Trophoblast cell (in vitro differentiated cells and primary cell): ENCODE results near the gene SELPLG.

ENCODE experiments used
- DNase-seq, 2 donors: peaks; one replicate each; pipeline ENCODE4 v3.0.0-alpha.2; 2016
- H2AFZ ChIP-seq: 2 replicates; pipeline ENCODE4 v1.6.1; 2013; ENCODE audit warnings: low read length, moderate library complexity, mild to moderate bottlenecking; ENCODE audit not compliant: insufficient read depth, poor library complexity
- H2AK5ac ChIP-seq: 2 replicates; pipeline ENCODE4 v1.6.1; 2013; ENCODE audit warnings: mild to moderate bottlenecking, low read length
- H2BK120ac ChIP-seq: 2 replicates; pipeline ENCODE4 v1.6.1; 2013; ENCODE audit warnings: low read length, mild to moderate bottlenecking, moderate library complexity; ENCODE audit not compliant: insufficient read depth, poor library complexity
- H2BK12ac ChIP-seq: 2 replicates; pipeline ENCODE4 v1.6.1; 2013; ENCODE audit warnings: mild to moderate bottlenecking, low read length, moderate library complexity
- H2BK5ac ChIP-seq: 2 replicates; pipeline ENCODE4 v1.6.1; 2013; ENCODE audit warnings: low read length, low read depth, moderate library complexity, mild to moderate bottlenecking; ENCODE audit not compliant: poor library complexity
- H3K14ac ChIP-seq: 2 replicates; pipeline ENCODE4 v1.6.1; 2013; ENCODE audit warnings: mild to moderate bottlenecking, low read length
- H3K18ac ChIP-seq: 2 replicates; pipeline ENCODE4 v1.6.1; 2013; ENCODE audit warnings: mild to moderate bottlenecking, low read length
- H3K23ac ChIP-seq: 2 replicates; pipeline ENCODE4 v1.6.1; 2013; ENCODE audit warnings: low read length
- H3K27ac ChIP-seq: 2 replicates; pipeline ENCODE4 v1.5.1; 2013; ENCODE audit warnings: low read depth, mild to moderate bottlenecking, inconsistent platforms, low read length, moderate library complexity
- H3K27me3 ChIP-seq: 2 replicates; pipeline ENCODE4 v1.6.1; 2013; ENCODE audit warnings: inconsistent platforms, mild to moderate bottlenecking, low read length, moderate library complexity; ENCODE audit not compliant: insufficient read depth
- H3K36me3 ChIP-seq, 2 experiments: 1 replicate in 1 of 2; 2 replicates in 1 of 2; pipeline ENCODE4 v1.6.1; 2013; ENCODE audit warnings: low read length in 2 of 2, mild to moderate bottlenecking in 2 of 2, moderate library complexity in 1 of 2; ENCODE audit not compliant: insufficient read depth in 2 of 2, control insufficient read depth in 1 of 2
- H3K4ac ChIP-seq: 2 replicates; pipeline ENCODE4 v1.6.1; 2013; ENCODE audit warnings: low read depth, mild to moderate bottlenecking, low read length, moderate library complexity
- H3K4me1 ChIP-seq, 2 experiments: 1 replicate in 1 of 2; 2 replicates in 1 of 2; pipeline ENCODE4 v1.6.1; 2013; ENCODE audit warnings: low read length in 2 of 2, mild to moderate bottlenecking in 2 of 2, moderate library complexity in 1 of 2; ENCODE audit not compliant: insufficient read depth in 2 of 2, control insufficient read depth in 1 of 2
- H3K4me2 ChIP-seq: 2 replicates; pipeline ENCODE4 v1.6.1; 2013; ENCODE audit warnings: inconsistent platforms, mild to moderate bottlenecking, low read length, moderate library complexity
- H3K4me3 ChIP-seq: 2 replicates; pipeline ENCODE4 v1.5.1; 2013; ENCODE audit warnings: mild to moderate bottlenecking, low read depth, low read length, inconsistent platforms
- H3K79me1 ChIP-seq: one replicate; pipeline ENCODE4 v1.6.1; 2013; ENCODE audit warnings: low read length
- H3K79me2 ChIP-seq: 2 replicates; pipeline ENCODE4 v1.6.1; 2013; ENCODE audit warnings: low read length, mild to moderate bottlenecking; ENCODE audit not compliant: control insufficient read depth, insufficient read depth, poor library complexity
- H3K9ac ChIP-seq: 2 replicates; pipeline ENCODE4 v1.6.1; 2013; ENCODE audit warnings: mild to moderate bottlenecking, low read length
- H3K9me3 ChIP-seq: 2 replicates; pipeline ENCODE4 v1.6.1; 2013; ENCODE audit warnings: low read depth, mild to moderate bottlenecking, control low read depth, inconsistent platforms, low read length; ENCODE audit not compliant: insufficient read depth
- H4K12ac ChIP-seq: 2 replicates; pipeline ENCODE4 v1.6.1; 2013; ENCODE audit warnings: low read depth, mild to moderate bottlenecking, low read length, moderate library complexity
- H4K8ac ChIP-seq: 2 replicates; pipeline ENCODE4 v1.6.1; 2013; ENCODE audit warnings: low read depth, mild to moderate bottlenecking, low read length, moderate library complexity
- H4K91ac ChIP-seq: one replicate; pipeline ENCODE4 v1.6.1; 2013; ENCODE audit warnings: low read depth, mild to moderate bottlenecking, low read length, moderate library complexity
- WGBS: extraction: QIAGEN DNeasy Blood & Tissue Kit; methylation state at CpG from one replicate; pipeline ENCODE4 v1.1.7; 2013; ENCODE audit warnings: missing lambda C conversion rate; ENCODE audit not compliant: insufficient read length, insufficient coverage; ENCODE audit errors: extremely low coverage; 5-methylcytosine and 5-hydroxymethylcytosine counted together

The SELPLG gene

DNA sequence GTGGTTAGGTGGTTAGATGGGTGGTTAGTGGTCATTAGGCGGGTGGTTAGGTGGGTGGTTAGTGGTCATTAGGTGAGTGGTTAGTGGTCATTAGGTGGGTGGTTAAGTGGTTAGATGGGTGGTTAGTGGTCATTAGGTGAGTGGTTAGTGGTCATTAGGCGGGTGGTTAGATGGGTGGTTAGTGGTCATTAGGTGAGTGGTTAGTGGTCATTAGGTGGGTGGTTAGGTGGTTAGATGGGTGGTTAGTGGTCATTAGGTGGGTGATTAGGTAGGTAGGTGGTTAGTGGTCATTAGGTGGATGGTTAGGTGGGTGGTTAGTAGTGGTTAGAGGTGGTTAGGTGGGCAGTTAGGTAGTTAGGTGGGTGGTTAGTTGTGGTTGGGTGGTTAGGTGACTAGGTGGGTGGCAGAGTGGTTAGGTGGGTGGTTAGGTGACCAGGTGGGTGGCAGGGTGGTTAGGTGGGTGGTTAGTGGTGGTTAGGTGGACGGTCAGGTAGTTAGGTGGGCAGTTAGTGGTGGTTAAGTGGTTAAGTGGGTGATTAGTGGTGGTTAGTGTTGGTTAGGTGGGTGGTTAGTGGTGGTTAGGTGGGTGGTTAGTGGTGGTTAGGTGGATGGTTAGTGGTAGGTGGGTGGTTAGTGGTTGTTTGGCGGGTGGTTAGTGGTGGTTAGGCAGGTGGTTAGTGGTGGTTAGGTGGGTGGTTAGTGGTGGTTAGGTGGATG lies 27.8 kb downstream of the SELPLG start:
- Histone ChIP-seq H3K4me3 (no peak overlapping the region), H2BK12ac (peak overlapping the region; percentile 9), H4K8ac (peak overlapping the region; percentile 16), H3K9ac (no peak overlapping the region), H3K23ac (peak overlapping the region; percentile 36), H2BK5ac (no peak overlapping the region), H3K4me1 (peaks cover 2 to 10% of the 10 kb centered on the region in 2 experiments), H3K27ac (no peak overlapping the region), H2BK120ac (no peak overlapping the region), H4K91ac (peak overlapping the region; percentile 8), H3K14ac (peak overlapping the region; percentile 15), H3K4ac (no peak overlapping the region), H3K18ac (peak overlapping the region; percentile 2), H2AK5ac (peak overlapping the region; percentile 11), H3K79me1 (peaks cover 10% of the 10 kb centered on the region), H3K27me3 (no peaks in the 10 kb centered on the region), H3K79me2 (no peaks in the 10 kb centered on the region), H3K4me2 (no peak overlapping the region), H3K36me3 (no peaks in the 10 kb centered on the region), H4K12ac (no peak overlapping the region), H2AFZ (no peak overlapping the region), H3K9me3 (peaks cover 3% of the 10 kb centered on the region)
- WGBS: no CpG with 5 or more reads among the region's 4 CpGs
- no peak for DNase-seq

DNA sequence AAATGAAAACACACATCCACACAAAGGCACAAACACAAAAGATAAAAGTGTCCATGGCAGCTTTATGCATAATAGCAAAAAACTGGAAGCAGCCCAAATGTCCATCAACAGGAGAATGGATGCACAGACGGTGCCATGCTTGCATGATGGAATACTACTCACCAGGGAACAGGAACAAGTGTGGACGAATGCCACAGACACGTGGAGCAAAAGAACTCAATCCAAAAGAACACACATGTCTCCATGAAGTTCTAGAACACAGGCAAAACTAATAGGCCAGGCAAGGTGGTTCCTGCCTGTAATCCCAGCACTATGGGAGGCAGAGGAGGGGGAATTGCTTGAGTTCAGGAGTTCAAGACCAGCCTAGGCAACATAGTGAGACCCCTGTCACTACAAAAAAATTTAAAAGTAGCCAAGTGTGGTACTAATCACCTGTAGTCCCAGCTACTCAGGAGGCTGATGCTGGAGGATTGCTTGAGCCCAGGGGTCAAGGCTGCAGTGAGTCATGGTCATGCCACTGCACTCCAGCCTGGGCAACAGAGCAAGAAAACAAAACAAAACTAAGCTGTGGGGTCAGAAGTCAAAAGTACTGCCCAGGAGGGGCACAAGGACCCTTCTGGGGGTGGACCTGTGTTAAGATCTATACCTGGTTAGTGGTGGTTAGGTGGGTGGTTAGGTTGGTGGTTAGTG lies 28.5 kb downstream of the SELPLG start:
- H2AK5ac ChIP-seq: no peak overlapping the region
- no peak overlapping the region for H3K4ac ChIP-seq
- H3K23ac ChIP-seq: no peak overlapping the region
- no peak overlapping the region for H4K91ac ChIP-seq
- H3K9me3 ChIP-seq: peaks cover 3% of the 10 kb centered on the region
- DNase-seq: no peak
- H3K79me1 ChIP-seq: peaks cover 9% of the 10 kb centered on the region
- WGBS: no CpG with 5 or more reads among the region's 3 CpGs
- H3K4me2 ChIP-seq: no peak overlapping the region
- H2BK120ac ChIP-seq: no peak overlapping the region
- no peak overlapping the region for H3K14ac ChIP-seq
- H3K27me3 ChIP-seq: no peaks in the 10 kb centered on the region
- no peak overlapping the region for H3K4me3 ChIP-seq
- no peak overlapping the region for H3K9ac ChIP-seq
- H4K12ac ChIP-seq: no peak overlapping the region
- no peak overlapping the region for H3K27ac ChIP-seq
- H3K18ac ChIP-seq: no peak overlapping the region
- H3K36me3 ChIP-seq: no peaks in the 10 kb centered on the region
- no peak overlapping the region for H2AFZ ChIP-seq
- H3K79me2 ChIP-seq: no peaks in the 10 kb centered on the region
- H3K4me1 ChIP-seq: peaks cover 2 to 10% of the 10 kb centered on the region in 2 experiments
- no peak overlapping the region for H2BK12ac ChIP-seq
- H2BK5ac ChIP-seq: no peak overlapping the region
- H4K8ac ChIP-seq: no peak overlapping the region

DNA sequence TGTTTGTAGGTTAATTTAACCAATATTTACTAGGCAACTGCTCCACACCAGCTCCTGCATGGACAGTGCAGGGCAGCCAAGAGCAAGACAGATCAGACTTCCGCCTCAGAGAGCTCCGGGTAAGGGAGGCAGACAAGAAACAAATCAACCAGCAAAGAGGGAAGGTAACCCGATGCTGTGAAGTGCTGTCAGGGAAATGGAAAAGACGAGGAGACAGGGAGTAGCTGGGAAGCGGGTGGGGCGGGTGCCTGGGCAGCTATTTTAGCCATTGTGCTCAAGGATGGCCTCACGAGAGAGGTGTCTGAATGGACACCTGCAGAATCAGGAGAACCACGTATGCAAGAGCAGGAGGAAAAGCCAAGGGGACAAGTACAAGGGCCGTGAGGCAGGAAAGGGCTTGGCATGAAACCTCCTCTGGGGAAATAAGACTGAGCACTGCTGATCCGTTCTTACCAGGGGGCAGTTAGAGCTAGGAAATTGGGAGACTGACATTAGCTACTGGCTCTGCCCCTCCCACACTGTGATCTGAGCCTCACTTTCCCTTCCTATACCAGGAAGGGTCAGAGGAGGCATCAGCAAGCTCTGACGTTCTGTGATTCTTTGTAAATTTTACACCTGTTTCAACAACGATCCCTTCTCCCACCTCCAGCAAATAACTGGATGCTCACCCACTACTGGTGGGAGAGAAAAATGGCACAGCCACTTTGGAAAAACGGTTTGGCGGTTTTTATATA lies 29.3 kb downstream of the SELPLG start:
- Histone ChIP-seq H2BK5ac (no peak overlapping the region), H3K79me1 (peaks cover 5% of the 10 kb centered on the region), H3K23ac (no peak overlapping the region), H3K36me3 (no peaks in the 10 kb centered on the region), H2BK12ac (peak overlapping the region; percentile 19), H2AFZ (no peak overlapping the region), H4K91ac (peak overlapping the region; percentile 19), H3K27ac (no peak overlapping the region), H3K4me1 (peaks cover under 1 to 8% of the 10 kb centered on the region in 2 experiments), H3K9ac (no peak overlapping the region), H3K4ac (no peak overlapping the region), H2BK120ac (no peak overlapping the region), H3K79me2 (no peaks in the 10 kb centered on the region), H4K12ac (no peak overlapping the region), H3K14ac (no peak overlapping the region), H3K9me3 (peaks cover 3% of the 10 kb centered on the region), H3K18ac (no peak overlapping the region), H3K27me3 (no peaks in the 10 kb centered on the region), H3K4me2 (no peak overlapping the region), H4K8ac (peak overlapping the region; percentile 7), H3K4me3 (no peak overlapping the region), H2AK5ac (peak overlapping the region; percentile 61)
- DNase-seq: no peak
- WGBS: no CpG with 5 or more reads among the region's 14 CpGs

DNA sequence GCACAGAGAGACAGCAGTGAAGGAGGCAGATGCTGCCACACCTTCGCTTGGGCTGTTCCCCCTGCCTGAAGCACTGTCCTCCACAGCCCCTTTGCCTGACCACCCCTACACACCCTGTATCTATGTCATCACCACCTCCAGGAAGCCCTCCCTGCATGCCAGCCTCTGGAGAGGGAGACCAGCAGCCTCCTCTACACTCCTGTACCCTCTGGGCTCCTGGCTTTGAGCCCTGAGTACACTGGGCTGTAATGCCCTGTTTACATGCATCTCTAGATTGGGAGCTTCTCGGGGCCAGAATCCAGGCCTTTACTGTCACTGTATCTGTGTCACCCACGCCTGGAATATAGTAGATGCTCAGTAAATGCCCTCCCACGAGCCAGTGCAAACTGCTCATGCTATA lies 30.0 kb downstream of the SELPLG start:
- Histone ChIP-seq H3K79me2 (no peaks in the 10 kb centered on the region), H3K9me3 (peaks cover 3% of the 10 kb centered on the region), H3K27ac (no peak overlapping the region), H2BK12ac (peak overlapping the region; percentile 50), H3K4me2 (no peak overlapping the region), H3K14ac (no peak overlapping the region), H2AFZ (no peak overlapping the region), H2BK120ac (no peak overlapping the region), H3K36me3 (no peaks in the 10 kb centered on the region), H3K79me1 (peaks cover 5% of the 10 kb centered on the region), H2AK5ac (peak overlapping the region; percentile 1), H4K91ac (peak overlapping the region; percentile 9), H3K4ac (no peak overlapping the region), H3K18ac (no peak overlapping the region), H3K27me3 (no peaks in the 10 kb centered on the region), H3K9ac (no peak overlapping the region), H3K23ac (no peak overlapping the region), H4K12ac (no peak overlapping the region), H4K8ac (no peak overlapping the region), H3K4me1 (peaks cover 0 to 7% of the 10 kb centered on the region in 2 experiments), H2BK5ac (no peak overlapping the region), H3K4me3 (no peak overlapping the region)
- WGBS: no CpG with 5 or more reads among the region's 4 CpGs
- DNase-seq: no peak
